NCI-H1105 (cell line): ENCODE results near the gene TTC7B.

Experiments
- DNase-seq: peaks from one replicate; lab custom pipeline; 2025; lab: John Stamatoyannopoulos, UW

The TTC7B gene

DNA sequence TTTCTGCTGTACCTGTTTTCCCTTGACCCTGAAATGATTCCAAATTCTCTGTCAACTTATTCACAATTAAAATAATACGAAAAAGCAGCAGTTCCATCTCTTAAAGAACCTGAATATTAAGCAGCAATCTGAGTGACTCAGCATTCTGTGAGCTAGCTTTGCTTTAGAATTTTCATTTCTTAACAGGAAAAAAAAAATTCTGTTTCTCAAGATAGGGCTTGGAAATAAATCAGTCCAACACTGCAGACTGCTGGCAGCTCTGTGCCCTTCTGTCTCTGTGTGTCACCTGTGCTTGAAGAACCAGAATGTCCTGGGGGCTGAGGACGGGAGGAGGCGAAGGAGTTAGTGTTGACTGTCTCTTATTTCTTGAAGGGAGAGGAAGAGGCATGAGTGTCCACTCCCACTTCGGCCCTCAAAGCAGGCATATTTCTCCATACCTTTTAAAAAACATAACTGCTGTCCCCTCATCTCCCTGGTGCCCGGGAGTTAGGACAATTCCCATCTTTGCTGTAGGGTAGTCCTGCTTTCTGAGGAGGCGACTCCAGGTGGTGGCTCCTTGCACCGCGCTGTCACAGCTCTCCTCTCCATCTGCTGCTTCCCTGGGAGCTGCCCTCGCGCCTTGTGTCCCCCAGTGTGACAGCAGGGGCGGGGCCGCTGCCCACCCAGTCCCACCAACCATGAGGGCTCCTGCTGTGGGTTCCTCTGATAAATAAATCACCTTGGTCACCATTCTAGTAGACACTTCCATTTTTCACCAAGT lies 216.3 kb downstream of the TTC7B start:
- no peak for DNase-seq

- DNase-seq: no peak
These were observed 216.9 kb downstream of the TTC7B start for GRCh38 chr14:90599339-90599738.

- DNase-seq: no peak
These were observed 218.3 kb downstream of the TTC7B start for GRCh38 chr14:90597961-90598360.

GRCh38 chr14:90596733-90597132 lies 219.5 kb downstream of the TTC7B start:
- DNase-seq: no peak

DNA sequence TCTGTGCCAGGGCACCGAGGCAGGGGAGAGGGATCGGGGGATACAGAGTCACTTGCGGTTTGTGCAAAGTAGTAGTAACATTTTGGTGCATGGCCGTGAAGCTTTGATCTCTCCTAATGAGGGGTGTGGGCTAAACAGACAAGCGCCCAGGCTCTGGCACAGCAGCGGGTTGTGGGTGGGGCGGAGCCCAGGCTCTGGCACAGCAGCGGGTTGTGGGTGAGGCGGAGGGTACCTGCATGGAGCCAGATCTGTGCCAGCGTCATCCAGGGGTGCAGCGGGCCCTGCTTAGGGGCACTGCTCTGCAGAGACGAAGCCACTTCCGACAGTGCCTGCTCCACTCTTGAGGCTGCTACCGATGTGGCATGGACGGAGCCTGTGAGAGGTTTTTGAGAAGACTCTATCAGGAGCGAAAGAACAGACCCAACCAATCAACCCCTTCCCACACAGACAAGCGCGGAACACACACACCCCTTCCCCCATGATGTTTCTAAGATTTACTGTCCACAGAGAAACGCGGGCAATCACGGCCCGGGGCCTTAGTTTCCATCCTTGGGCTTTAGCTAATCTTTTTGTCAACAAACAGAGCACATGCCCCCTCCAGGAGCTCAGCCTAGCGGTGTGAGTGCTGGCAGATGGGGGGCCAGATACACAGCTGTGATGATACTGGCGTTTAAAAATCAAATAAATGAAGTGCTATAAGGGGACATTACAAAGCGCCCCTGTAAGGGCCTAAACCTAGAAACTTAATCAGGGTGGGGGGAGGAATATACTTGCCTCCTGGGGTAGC lies 222.8 kb downstream of the TTC7B start:
- DNase-seq: no peak

DNA sequence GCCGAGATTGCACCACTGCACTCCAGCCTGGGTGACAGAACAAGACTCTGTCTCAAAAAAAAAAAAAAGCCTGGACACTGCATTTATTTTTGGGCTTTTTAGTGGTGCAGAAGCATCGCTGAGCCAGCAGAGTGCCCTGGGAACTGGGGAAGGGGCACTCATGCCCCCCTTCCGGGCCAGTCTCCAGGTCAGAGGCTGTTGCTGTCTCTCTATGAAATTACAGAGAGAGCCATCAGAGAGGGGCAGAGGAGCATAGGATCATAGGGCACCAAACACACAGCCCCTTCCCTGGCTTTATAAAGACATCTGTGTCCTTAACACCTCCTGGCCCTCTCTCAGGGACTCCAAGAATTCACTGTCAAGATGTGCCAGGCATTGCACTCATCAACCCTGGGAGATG lies 223.6 kb downstream of the TTC7B start:
- no peak for DNase-seq

DNA sequence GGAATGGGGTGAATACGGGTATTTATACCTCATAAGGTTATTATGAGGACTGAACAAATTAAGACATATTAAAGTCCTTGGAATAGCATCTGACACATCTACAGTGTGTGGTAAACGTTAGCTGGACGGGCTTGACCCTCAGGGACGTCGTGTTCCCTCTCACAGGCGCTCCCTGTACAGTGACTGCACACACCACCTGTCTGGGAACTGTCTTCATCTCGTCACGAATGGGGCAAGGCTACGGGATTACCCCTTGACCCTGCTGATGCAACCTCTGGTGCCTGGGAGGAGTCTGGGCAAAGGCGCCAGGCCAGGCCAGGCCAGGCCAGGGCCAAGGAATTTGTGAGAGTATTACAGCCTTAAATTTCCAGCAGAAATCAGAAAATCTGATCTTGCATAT lies 228.3 kb downstream of the TTC7B start:
- no peak for DNase-seq

- no peak for DNase-seq
These were observed 228.8 kb downstream of the TTC7B start for GRCh38 chr14:90587252-90587910.

- DNase-seq: no peak
These were observed 231.1 kb downstream of the TTC7B start for GRCh38 chr14:90585106-90585505.

GRCh38 chr14:90583916-90584605 lies 232.2 kb downstream of the TTC7B start:
- no peak for DNase-seq

GRCh38 chr14:90583427-90583826 lies 232.8 kb downstream of the TTC7B start:
- no peak for DNase-seq

GRCh38 chr14:90582166-90582565 lies 234.1 kb downstream of the TTC7B start:
- no peak for DNase-seq

GRCh38 chr14:90581745-90582144 lies 234.5 kb downstream of the TTC7B start:
- no peak for DNase-seq

GRCh38 chr14:90580377-90581335 lies 235.6 kb downstream of the TTC7B start:
- no peak for DNase-seq

DNA sequence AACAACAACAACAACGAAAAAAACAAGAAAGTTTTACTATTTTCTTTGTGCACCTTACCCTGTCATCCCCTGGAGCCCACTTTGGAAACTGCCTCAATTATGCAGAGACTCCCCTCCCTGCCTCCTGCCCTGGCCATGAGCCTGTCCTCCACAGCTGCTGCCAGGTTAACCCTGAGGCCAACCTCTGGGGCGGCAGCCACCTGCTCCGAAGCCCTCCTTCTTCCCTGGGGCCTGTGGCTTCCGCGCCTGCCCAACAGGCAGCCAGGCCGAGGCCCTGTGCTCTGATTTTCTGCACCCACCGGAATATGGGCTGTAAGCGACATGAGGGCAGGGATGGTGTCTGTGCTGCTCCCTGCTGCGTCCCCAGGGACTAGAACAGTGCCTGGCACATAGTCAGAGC lies 236.4 kb downstream of the TTC7B start:
- no peak for DNase-seq

DNA sequence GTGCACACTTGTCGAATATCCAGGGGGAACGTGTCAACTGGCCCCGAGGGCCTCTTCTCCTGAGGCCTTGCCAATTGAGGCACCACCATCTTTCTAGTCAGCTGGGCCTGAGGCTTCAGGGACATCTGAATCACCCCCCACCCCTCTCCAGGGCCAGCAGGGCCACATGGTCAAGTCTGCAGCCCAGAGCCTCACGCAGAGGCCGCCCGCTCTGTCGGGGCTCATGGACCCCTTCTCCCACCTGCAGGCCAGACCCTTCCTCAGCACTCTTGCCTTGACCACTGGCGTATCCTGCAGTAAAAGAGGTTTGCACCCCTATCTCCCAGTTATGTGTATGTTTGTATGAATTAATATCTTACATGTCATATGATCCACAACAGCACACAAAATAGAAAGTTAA lies 237.1 kb downstream of the TTC7B start:
- no peak for DNase-seq

- DNase-seq: no peak
These were observed 237.8 kb downstream of the TTC7B start for GRCh38 chr14:90578283-90578985.

DNA sequence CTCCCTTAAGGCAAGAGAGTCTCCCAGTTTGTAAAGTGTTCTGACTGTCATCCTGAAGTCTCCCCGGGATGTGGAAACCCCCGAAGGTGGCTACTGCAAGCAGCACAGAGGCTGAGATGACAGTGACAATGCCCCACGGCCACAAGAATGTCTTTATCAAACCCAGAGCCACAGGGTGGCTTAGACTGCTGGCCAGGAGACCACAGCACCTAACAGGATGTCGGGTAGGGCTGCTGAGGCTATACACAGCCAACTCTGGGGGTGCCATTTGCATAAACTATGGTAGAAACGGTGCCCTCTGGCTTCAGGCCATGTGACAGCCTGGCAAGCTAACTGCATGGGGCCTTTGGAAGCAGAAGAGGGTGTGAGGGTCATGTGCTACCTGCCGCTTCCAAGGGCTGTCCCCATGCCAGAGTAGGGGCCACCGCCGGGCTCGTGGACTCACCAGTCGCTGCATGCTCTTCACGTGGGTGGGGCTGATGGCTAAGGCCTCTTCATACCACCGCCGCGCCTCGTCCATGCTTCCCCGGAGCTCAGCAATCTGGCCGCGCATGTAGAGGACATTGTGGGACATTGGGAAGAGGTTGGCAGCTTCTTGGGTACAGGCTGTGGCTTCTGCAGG lies 238.5 kb downstream of the TTC7B start:
- no peak for DNase-seq

- DNase-seq: no peak
These were observed 239.1 kb downstream of the TTC7B start for GRCh38 chr14:90576981-90577660.
